Activated CD4-positive, alpha-beta T cell treated with anti-CD3 and anti-CD28 coated beads, Interleukin-10, Interleukin-2, amounts not matched to agents 100 ng/mL and 50 ng/mL, durations not matched to agents 16 hours and 8 hours (primary cell): ENCODE data around the gene WNT1.

Source experiments
- DNase-seq: peaks from one replicate; pipeline ENCODE4 v3.0.0-alpha.2; 2020

The WNT1 gene

GRCh38 chr12:49031573-49032161 is 53.5 kb downstream of the WNT1 start:
- DNase-seq = no peak
